ENCODE results near the gene MAP7.

DNA sequence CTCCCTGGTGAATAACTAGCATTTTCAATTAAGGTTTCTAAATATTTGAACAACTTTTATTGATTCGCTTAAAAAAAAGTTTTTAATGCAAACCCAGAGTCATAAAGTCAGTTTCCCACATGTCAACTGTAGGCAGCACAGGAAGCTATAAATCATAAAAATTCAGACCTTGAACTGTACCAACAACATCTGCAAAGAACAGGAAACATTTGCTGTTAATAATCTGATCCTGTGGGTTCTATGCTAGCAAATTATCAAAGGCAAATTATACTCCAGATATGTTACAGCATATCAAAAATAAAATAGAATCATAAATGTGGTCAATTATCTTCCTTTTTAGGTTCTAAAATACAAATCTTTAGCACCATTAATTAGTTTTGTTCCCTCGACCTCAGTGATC, 16.6 kb upstream of the MAP7 start:
- TF ChIP-seq, protein P1, sequence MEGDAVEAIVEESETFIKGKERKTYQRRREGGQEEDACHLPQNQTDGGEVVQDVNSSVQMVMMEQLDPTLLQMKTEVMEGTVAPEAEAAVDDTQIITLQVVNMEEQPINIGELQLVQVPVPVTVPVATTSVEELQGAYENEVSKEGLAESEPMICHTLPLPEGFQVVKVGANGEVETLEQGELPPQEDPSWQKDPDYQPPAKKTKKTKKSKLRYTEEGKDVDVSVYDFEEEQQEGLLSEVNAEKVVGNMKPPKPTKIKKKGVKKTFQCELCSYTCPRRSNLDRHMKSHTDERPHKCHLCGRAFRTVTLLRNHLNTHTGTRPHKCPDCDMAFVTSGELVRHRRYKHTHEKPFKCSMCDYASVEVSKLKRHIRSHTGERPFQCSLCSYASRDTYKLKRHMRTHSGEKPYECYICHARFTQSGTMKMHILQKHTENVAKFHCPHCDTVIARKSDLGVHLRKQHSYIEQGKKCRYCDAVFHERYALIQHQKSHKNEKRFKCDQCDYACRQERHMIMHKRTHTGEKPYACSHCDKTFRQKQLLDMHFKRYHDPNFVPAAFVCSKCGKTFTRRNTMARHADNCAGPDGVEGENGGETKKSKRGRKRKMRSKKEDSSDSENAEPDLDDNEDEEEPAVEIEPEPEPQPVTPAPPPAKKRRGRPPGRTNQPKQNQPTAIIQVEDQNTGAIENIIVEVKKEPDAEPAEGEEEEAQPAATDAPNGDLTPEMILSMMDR (IDR thresholded peaks at IDR 0.05), result no peak
- TF ChIP-seq POLR2A (IDR thresholded peaks at IDR 0.05), result no peak

Data from esophagus squamous epithelium (tissue), 4 donors.